Ammon's horn (tissue), 1 donor: ENCODE results near the gene ST8SIA4.
"Not testable (repeated sequence)": the region's sequence is repeated elsewhere in the genome, so short reads cannot be mapped to it uniquely, and the experiment has no call there.

Experiments
- DNase-seq: peaks from one replicate; pipeline ENCODE4 v3.0.0-alpha.2; 2016; ENCODE audit warnings: low spot score

The ST8SIA4 gene

DNA sequence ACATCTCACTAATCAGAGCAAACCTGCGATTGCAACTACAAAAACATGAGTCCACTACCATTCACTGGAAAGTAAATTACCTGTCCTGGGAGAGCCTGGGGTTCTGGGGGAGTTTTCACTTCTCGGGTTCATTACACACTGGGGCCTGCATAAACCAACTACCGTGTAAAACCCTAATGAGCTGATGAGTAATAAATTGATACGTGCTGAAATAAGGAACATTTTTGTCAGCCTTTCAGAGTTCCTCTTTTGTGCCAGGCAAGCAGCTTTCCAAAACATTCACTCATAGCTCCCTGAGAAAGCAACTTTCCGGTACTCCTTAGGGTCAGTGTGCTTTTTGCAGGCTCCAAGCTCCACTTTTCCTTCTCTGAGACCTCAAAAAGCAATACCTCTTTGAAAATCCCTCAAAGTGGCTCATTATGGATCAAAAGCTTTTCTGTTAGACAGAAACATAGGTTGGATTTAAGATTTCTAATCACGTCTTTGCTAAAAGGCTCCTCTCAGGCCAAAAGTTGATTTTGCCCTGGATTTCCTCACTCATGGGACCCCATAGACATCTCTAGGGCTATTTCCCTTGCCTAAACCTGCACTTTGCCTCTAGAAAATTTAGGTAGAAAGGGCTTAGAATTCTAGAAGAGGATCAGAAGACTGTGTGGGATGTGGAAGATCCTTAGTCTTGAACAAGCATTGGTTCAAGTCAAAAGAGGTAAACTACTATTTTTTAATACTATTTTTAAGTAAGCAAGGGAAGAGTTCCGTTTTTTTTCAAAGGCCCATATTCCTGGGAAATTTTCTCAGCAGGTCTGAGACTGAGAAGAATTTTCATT is 74.8 kb downstream of the ST8SIA4 start:
- peak; percentile 13 for DNase-seq

DNA sequence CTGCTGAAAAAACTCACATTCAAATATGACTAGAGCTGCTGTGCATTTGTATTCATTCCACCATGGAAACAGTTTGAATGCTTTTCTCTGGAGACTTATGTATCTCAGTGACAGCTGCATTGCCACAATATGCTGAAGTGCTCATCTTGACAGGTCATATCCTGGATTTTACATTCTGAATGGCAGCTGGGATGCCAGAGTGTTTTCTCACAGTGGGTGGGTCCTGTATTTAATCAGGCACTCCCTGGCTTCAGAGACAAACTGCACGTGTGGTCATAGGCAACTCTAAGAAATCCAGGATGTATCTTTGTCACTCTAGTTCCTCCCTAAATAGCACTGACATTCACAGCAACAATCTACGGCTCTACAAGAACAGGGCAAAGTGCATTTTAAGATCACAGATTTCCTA is 75.6 kb downstream of the ST8SIA4 start:
- DNase-seq: no peak

DNA sequence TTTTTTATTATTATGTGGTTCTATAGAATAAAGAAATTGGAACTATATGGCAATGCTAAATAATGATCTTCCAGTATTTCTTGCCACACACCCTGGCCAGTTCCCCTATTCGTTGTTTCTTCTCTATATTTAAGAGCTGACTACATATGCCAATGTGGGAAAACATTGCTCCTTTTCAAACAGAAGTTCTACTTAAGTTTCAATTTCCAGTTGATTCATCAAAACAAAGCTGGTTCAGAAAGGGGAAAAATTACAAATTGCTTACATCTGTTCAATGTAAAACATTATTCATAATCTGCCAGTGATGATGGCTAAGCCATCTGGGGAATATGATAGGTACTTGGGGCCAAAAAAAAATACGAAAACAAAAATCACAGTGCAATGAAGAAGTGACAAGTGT is 76.9 kb downstream of the ST8SIA4 start:
- DNase-seq: peak; percentile 30

DNA sequence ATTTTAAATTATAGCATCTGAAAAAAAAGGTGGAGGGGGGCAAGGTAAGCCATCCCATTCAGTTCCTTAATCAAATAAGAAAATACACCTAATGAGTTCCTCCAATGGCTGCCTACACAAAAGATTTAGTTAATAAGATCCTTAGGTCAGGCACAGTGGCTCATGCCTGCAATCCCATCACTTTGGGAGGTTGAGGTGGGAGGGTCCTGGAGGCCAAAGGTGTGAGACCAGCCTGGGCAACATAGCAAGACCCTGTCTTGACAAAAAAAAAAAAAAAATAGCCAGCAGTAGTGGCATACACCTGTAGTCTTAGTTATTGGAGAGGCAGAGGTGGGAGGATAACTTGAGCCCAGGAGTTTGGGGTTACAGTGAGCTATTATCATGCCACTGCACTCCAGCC is 78.4 kb downstream of the ST8SIA4 start:
- no peak for DNase-seq

DNA sequence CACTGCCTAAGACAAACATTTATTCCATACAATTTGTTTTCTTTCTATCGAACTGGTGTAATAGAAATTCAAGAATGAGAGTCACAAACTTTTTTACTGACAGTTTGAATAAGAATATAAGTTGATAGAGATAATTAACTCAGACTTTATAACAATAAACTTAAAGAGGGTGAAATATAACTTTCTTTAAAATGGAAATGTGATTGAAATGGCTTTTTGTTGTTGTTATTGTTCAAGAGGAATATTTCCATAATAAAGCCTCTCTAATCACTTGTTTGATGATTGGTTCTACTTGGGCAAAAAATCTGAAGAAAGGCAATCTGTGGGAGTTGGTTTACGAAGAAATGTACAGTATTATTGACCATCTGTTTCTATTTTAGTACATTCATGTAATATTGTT is 79.3 kb downstream of the ST8SIA4 start:
- no peak for DNase-seq

DNA sequence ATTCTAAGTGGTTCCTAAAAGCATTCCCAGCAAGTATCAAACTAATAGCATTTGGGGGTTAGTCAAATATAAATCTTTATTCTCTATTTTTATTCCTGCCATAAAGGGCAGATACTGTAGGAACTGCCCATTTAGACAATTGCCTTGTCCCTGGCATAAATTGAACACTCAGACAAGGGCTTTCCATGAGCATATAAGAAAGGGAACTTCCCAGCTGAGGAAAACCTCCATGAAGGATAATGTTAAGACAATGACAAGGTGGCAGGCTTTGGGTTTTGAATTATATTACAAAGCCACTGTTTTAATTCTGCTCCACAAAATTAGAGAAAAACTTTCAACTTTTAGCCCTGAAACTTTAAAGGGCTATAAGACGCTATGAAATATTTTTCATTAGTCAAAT is 81.3 kb downstream of the ST8SIA4 start:
- DNase-seq: no peak

DNA sequence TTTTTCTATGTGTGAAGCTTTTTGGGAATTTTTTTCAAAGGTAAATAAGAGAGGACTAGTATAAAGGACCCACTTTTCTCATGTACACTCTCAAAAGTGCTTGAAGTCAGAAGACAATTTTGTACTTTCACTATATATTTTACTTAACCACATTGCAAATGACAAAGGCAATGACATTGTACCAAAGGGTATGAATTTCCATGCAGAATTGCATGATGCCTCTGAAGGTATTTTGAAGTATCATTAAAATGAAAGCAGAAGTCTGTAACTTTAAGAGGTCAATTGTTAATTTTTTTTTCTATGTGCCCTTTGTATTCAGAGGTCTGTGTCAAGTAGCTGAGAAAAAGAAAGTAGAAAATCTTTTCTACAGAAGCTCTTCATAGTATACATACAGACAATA is 84.7 kb downstream of the ST8SIA4 start:
- DNase-seq: no peak

DNA sequence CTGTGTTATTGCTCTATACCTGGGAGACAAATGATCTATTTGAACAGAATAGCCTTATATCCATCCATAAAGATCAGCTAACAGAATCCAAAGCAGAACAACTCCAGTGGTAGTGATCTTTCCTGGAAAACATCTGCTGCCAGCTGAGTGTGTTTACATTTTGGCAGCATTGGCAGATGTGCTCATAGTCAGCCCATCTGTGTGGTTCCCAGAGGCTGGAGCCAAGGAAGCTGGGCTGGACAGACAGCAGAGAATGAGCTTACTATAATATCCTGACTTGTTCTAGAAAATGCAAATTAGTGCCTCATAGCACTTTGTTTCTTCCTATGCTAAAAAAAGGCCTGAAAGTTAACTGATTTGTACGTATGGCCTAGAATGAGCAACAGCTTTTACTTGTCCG is 99.7 kb downstream of the ST8SIA4 start:
- DNase-seq: peak; percentile 56

DNA sequence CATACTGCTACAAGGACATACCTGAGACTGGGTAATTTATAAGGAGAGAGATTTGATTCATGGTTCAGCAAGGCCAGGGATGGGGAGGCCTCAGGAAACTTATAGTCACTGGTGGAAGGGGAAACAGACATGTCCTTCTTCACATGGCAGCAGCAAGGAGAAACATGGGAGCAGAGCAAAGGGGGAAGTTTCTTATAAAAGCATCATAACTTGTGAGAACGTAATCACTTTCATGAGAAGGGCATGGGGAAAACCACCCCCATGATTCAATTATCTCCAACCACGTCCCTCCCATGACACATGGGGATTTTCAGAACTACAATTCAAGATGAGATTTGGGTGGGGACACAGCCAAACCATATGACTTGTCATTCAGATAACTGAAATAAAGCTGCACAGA is 100.9 kb downstream of the ST8SIA4 start:
- DNase-seq: no peak

DNA sequence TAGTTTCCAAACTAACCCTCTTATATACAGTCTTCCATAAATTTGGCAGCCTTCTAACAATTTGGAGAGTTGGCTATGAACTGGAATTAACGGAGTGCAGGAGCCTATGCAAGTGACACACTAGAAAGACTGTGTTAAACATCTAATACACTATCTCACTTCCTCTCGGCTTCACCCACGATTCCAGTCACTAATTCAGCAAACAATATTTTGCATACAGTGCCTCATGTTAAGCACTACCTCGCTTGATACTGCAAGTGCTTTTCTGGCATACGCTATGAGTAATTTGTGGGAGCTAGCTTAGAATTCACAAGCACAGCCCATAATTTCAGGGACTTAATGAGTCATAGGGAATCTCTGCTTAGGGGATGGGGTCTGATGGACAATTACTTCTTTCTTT is 102.5 kb downstream of the ST8SIA4 start:
- DNase-seq: no peak

DNA sequence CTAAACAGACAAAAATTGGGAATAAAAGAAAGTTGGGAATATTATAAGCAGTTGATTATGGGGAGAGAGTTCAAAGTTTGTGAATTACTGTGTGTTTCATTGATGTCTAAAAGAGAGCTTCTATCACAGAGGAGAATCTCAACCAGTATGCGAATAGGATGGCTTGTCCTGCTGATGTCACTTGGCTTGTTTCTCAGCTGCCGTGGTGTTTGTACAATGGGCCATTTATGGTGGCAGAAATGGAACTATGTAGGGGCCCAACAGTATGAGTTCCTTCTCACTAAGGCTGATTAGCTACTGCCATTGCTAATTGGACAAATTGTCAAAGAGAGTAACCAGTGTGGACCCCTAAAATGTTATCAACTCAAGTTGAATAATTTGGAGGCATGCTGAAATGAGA is 103.9 kb downstream of the ST8SIA4 start:
- DNase-seq: peak; percentile 62

DNA sequence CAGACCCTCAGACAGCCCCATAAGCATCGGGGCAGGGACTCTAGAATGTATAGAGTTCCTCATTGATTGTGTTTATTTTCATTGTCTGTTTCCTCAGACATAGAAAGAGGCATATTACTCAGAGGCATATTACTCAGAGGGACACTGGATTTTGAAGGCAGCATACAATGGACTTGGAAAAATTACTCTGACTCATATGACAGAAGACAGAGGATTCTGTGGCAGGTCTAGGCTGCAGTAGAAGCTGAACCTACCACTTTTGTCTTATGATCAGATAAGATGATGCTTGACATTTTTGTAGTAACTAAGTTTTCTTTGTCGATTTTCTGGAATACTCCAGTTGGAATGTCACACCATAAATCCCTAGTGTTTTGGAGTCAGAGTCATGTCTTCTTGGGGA is 105.2 kb downstream of the ST8SIA4 start:
- no peak for DNase-seq

DNA sequence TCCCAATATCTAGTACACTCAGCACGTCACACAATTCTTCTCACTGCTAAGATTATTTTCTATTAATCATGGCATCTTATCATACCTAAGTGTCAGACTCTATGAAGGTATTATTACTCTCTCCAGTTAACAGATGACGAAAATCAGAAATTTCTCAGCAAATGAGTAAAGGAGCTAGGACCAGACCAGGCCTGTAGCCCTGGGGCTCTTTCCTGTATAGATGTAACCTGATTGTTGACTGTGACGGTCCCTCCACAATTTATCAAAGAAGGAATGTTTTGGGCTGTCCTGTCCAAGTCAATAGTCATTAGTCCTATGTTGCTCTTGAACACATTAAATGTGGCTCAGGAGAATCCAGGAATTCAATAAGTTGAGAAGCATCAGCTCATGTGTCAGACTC is 106.2 kb downstream of the ST8SIA4 start:
- no peak for DNase-seq

DNA sequence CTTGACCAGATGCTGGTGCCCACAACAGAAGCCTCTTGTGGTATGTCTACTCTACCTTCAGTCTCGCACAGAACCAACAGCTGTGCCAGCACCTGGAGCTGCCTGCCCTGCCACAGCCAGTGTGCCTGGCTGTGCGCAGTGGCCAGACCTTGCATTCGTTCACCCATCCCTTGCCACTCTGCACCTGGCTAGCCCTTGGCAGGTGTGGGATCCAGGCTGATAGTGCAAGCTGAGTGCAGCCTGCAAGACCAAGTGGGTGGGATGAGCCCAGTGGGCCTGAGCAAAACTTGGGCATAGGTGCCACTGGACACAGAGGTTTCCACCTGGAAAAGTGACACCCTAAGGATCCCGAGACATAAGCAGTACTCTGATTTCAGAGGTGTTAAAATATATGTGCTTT is 108.2 kb downstream of the ST8SIA4 start:
- DNase-seq: no peak

DNA sequence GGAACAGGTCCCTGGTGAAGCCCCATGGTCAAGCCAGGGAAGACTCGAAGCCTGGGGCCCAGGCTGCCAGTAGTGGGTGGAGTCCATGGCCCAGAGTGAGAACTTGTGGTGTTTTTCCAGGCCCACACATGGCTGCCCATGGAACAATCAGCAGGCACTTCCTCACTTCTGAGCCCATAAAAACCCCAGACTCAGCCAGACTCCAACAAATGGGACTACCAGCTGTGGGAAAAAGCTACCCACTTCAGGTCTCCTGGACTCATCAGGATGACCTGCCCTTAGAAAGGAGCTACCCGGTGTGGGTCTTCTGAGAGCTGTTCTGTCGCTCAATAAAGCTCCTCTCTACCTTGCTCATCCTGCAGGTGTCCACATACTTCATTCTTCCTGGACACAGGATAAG is 108.9 kb downstream of the ST8SIA4 start:
- no peak for DNase-seq

DNA sequence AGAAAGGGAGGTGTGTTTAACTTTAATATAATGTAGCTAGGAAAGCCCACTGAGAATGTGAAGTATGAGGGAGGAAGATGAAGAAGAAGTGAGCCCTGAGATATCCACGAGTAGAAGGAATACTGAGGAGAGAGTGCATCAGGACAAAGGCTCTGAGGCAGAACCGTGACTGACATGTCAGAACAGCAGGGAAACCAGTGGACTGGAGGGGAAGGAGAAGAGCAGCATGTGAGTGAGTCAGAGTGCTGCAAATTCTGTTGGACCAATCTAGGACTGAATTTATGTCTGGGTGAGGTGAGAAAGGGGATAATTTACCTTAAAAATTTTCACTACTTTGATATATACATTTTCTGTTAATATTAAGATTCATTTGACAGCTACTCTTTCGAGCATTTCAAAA is 110.3 kb downstream of the ST8SIA4 start:
- no peak for DNase-seq

DNA sequence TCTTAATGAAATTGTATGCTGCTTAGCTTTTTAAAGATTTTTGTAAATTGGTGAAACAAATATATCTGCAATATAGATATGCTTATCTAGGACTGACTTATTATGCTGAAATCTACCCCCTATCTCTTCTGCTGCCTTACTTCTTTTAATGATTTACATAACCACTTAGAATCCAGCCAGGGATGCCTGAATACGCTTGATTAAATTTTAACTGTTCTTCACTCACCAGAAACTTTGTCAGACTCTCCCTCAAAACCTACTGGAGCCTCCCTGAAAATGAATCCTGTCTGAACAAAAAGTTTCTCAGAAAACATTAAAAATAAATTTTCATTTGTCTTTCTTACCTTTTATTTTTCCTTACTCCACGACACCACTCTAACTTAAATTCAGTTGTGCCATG is 111.7 kb downstream of the ST8SIA4 start:
- DNase-seq: no peak

DNA sequence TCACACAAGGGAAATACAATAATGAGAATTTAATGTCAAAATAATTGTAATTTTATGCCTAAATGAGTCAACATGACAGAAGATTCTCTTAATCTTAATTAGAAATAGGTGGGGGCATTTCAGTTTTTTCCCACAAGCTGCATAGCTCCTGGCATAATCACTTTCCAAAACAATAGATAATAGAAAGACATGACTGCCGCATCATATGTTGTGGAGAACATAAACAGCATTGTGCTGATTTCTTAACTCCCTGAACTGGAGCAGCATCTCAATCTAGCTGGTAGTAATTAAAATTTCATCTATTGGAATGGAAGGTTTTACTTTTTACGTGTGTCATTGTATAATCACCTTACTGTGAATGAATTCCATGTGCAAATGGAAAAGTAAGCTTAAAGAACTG is 112.1 kb downstream of the ST8SIA4 start:
- DNase-seq: no peak

DNA sequence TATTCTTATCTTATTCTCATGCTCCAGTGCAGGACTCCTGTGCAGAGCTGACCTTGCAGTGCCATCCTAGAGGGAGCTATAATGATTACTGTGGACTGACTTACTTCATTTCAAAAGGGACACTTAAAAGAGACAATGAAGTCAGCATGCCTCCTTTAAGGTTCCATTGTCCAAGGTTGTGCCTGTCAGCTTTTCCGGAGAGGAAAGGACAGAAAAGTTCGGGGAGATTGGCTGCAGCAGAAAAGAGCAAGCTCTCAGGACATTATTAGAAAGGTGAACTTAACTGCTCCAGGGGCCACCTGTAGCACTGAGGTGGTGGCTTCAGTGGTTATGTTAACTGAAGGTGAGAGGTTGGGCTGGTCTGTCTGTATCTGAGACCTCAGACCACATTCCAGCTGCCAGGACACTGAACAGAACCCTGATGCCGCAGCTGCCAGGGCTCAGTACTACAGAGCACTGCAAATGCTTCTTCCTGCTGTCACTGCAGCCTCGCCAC is 112.9 kb downstream of the ST8SIA4 start:
- DNase-seq: no peak

DNA sequence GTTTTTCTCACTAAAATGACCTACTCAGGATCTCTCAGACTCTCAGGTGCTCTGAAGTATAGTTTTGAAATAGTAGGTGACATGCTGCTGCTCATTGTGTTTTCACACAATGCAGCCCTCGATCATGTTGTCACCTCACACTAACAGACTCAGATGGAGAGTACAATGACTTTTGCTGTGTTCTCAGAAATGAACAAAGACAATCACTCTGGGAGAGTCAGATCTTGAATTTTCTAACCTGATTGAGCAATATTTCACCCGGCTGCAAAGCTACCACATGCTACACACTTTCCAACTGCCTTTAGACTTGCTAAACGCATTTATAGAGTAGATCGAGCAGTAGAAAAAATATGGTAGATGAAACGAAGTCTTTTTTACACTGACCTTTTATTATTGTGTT is 113.4 kb downstream of the ST8SIA4 start:
- DNase-seq: no peak

DNA sequence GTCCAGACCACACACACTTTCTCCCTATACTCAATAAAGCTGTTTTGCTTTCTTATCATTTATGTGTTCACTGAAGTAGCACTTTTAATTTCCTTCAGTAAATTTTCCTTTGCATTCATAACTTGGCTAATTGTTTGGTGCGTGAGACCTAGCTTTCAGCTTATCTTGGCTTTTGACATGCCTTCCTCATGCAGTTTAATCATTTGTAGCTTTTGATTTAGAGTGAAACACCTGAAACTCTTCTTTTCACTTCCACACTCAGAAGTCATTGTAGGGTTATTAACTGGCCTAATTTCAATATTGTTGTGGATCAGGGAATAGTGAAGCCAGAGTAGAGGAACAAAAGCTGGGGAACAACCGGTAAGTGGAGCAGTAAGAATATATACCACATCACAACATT is 114.7 kb downstream of the ST8SIA4 start:
- no peak for DNase-seq

DNA sequence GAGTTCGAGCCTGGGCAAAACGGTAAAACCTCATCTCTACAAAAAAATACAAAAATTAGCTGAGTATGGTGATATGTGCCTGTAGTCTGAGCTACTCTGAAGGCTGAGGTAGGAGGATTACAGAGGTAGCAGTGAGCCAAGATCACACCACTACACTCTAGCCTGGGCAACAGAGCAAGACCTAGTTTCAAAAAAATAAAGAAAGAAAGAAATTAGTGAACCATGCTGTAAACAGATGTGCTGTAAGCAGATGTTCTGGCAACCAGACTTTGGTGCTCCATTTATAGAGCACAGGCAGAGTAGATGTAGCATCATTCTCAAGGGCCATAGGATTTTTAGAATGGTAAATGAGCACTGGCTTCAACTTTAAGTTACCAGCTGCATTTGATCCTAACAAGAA is 115.4 kb downstream of the ST8SIA4 start:
- DNase-seq: no peak

DNA sequence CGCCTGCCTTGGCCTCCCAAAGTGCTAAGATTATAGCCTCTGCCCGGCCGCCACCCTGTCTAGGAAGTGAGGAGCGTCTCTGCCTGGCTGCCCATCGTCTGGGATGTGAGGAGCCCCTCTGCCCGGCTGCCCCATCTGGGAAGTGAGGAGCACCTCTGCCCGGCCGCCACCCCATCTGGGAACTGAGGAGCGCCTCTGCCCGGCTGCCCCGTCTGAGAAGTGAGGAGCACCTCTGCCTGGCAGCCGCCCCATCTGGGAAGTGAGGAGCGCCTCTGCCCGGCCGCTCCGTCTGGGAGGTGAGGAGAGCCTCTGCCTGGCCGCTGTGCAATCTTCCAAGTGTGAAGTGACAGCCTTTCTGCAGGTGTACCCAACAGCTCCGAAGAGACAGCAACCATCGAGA is 117.5 kb downstream of the ST8SIA4 start:
- not testable (repeated sequence) for DNase-seq

DNA sequence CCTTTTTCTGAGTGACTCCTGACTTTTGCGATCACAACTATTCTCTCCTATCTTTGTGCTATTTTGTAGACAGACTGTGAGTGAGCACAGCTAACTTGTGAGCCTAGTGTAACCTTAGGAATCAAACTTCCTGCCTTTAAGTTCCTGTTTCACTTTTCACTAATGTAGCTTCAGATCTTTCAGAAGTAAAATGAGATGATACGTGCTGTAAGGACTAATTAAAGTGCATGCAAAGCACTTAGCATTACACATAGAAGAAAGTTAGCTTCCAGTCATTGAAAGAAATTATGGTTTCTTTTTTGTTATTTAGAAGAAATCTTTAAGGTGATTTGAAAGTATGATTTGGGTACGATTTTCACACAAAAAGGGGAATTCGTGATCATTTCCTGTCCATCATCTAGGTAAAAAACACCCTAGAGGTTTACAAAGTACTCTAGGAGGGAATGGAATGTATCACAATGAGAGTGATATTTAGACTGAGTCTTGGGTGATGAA is 122.7 kb downstream of the ST8SIA4 start:
- no peak for DNase-seq
